ENCODE measurements around the gene FOXO1.

DNA sequence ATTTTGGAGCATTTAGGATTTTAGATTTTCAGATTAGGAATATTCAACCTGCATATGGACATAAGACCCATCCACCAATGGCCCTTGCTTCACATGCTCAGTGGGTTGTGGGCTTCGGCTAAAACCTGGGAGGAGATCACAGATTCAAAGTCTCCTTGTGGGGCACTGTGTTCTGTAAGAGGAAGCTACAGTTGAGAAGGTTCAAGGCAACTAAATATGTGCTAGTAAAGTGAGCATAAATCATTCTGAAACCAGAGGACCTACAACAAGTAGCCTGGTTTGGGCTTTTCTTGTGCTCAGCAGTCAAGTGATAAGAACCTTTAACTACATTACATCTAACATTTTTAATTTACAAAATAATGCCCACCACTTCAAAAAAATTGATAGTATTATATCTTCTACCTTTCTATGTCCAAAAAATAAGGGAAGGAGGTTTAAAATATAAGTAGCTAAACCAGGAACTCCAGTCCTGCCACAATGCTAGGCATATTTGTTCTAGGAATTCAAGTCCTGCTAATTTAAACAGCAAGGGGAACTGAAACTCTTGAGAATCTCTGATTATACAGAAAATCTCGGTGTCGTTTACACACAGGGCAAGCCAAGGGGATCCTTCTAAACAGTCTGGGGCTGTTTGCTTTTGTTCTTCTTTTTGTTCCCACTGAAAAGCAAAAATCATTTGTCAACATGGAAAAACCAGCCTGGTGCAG lies 36.6 kb downstream of the FOXO1 start:
- no peak for TF ChIP-seq EZH2 (IDR thresholded peaks at IDR 0.05; ENCODE audit: borderline replicate concordance, low read length)
- TF ChIP-seq, protein P1, sequence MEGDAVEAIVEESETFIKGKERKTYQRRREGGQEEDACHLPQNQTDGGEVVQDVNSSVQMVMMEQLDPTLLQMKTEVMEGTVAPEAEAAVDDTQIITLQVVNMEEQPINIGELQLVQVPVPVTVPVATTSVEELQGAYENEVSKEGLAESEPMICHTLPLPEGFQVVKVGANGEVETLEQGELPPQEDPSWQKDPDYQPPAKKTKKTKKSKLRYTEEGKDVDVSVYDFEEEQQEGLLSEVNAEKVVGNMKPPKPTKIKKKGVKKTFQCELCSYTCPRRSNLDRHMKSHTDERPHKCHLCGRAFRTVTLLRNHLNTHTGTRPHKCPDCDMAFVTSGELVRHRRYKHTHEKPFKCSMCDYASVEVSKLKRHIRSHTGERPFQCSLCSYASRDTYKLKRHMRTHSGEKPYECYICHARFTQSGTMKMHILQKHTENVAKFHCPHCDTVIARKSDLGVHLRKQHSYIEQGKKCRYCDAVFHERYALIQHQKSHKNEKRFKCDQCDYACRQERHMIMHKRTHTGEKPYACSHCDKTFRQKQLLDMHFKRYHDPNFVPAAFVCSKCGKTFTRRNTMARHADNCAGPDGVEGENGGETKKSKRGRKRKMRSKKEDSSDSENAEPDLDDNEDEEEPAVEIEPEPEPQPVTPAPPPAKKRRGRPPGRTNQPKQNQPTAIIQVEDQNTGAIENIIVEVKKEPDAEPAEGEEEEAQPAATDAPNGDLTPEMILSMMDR (IDR thresholded peaks at IDR 0.05; ENCODE audit: low read length) = no peak
